Fibroblast of lung (primary cell): Measurements from ENCODE around the gene ANKRD62.

Experiments used
- CTCF ChIP-seq, 2 donors: IDR thresholded peaks in 1 of 2; conservative IDR thresholded peaks in 1 of 2; 1 replicate in 1 of 2; 2 replicates in 1 of 2; pipeline ENCODE4 v1.5.1; 2011 to 2012; ENCODE audit warnings: low read length in 2 of 2, control low read depth in 1 of 2, inconsistent platforms in 1 of 2, low read depth in 1 of 2, mild to moderate bottlenecking in 1 of 2
- EZH2 ChIP-seq: IDR thresholded peaks from 2 replicates; pipeline ENCODE4 v1.5.1; 2012; ENCODE audit warnings: low read length, control low read depth, mild to moderate bottlenecking; ENCODE audit errors: missing control alignments

GRCh38 chr18:12099160-12099559 is 5.5 kb downstream of the ANKRD62 start:
- TF ChIP-seq CTCF (conservative IDR thresholded peaks at IDR 0.05 in 1 of 2, IDR thresholded peaks at IDR 0.05 in 1 of 2; ENCODE audit: low read depth in 1 of 2, low read length in 2 of 2) (no peak), EZH2 (no peak)
